ENCODE measurements around the gene SUN5. TPM values are rescaled to one million over a fixed set of nuclear protein-coding genes. Genes with fewer than 3 reads are reported as not detected.

SUN5 gene
- polyA plus RNA-seq, 1 donor = not detected

- DNase-seq = no peak
These were observed 22.8 kb upstream of the SUN5 start for GRCh38 chr20:33026779-33027759.

DNA sequence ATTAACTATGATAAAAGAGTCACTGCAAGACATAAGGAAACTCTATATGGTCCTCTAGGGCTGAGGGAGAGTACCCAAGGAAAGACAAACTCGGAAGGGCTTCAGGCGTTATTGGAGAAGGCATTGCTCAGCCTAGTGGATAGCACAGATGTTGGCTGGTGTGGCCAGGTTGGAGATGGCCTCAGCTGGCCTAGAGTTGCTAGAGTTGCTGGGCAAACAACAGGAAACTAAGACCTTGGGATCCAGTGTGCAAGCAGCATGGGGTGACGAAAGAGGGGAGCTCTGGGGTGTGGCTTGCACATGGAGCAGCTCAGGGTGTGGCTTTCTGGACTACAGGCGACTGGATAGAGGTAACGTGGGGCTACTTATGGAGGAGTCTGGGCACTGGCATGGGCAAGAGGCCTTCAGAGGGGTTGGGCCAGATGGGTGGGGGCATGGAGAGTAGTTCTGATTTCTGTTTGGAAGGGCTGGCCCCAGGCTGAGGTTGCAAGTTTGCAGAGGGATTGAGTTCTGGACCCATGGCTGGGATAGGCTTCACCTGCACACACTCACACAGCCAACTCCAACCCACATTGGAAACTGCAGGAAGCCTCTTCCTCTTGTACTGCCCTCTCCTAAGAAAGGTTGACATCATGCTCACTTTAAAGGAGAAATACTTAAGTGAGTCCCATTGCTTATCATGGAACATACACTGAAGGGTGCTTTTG is 22.0 kb upstream of the SUN5 start:
- no peak for DNase-seq

DNA sequence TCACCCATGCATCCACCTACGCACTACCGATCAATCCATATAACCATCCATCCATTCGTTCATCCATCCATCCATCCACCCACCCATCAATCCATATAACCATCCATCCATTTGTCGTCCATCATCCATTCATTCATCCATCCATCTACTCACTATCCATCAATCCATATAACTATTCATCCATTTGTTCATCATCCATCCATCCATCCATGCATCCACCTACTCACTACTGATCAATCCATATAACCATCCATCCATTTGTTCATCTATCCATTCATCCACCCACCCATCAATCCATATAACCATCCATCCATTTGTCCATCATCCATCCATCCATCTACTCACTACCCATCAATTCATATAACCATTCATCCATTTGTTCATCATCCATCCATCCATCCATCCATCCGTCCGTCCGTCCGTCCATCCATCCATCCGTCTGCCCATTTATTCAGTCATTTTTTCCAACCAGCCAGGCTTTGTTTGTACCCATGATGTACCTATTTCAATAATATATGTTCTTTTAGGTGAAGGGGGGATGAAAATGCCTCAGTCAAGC is 21.2 kb upstream of the SUN5 start:
- DNase-seq = no peak

DNA sequence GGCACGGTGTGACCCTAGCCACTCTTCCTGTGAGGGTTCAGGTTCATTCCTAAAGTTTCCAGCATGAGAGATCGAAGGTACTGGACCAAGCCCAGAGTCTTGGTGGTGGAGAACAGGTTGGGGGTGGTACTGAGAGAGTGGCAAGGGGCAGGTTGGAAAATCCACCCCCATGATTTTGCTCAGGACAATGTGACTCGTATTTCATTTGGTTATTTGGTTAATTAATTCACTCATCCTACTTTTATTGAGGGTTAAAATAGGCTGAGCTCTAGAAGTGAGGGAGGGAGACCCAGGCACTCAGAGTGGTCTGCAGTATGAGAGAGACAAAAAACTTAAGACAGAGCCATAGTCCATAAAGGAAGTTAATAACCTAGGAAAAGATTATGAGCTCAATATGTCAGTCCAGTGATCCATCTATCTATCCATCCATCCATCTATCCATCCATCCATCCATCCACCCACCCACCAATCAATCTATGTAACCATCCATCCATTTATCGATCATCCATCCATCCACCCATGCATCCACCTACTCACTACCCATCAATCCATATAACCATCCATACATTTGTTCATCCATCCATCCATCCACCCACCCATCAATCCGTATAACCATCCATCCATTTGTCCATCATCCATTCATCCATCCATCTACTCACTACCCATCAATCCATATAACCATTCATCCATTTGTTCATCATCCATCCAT is 20.5 kb upstream of the SUN5 start:
- no peak for DNase-seq

DNA sequence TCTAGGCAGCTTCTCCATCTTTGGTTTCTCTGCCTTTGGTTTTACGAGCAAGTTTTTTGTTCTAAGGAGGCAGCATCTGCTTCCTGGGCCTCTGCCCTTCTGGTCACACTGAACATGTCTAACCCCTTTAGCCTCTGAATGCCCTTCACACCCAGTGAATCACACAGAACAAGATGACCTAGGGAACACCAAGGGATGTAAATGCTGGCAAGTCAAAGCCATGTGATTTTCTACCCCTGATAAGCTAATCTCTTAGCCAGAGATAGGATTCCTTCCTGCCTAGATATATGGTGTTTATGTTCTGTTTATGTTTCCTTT is 20.0 kb upstream of the SUN5 start:
- DNase-seq = no peak

DNA sequence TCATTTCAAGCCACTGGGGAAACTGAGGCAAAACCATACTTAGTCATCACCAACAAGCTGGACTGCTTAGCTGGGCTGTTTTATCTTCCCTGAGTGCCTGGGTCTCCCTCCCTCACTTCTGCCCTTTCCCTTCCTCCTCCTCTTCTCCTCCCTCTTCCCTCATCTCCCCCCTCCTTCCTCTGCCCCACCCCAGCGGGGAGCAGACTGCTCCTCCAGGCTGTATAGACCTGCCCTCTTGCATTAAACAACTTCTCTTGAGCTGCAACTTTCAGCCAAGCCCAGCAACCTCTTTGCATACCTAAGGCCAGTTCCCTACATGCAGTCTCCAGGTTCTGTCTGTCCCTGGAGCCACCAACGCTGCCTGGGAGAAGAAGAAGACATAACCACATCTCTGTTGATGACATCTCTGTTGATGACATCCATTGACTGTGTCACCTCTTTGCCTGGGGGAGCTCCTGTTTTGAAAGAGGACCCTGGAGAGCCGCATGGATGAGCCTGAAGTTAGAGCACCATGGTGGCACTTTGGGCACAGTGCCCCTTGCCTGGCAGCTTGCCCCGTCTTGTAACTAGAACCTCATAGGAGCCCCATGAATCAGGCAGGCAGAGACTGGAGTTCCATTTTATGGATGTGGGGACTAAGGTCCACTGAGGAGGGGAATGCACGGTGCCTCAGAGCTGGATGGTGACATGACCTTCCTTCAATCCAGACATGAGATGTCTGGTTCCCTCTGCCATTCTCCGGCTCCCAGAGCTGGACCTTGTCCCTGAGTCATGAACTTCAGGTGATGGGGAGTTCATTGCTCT is 19.4 kb upstream of the SUN5 start:
- DNase-seq = no peak

- no peak for DNase-seq
These were observed 18.6 kb upstream of the SUN5 start for GRCh38 chr20:33022694-33023438.

- no peak for DNase-seq
These were observed 18.1 kb upstream of the SUN5 start for GRCh38 chr20:33022289-33022688.

GRCh38 chr20:33021879-33022278 is 17.6 kb upstream of the SUN5 start:
- DNase-seq = no peak

DNA sequence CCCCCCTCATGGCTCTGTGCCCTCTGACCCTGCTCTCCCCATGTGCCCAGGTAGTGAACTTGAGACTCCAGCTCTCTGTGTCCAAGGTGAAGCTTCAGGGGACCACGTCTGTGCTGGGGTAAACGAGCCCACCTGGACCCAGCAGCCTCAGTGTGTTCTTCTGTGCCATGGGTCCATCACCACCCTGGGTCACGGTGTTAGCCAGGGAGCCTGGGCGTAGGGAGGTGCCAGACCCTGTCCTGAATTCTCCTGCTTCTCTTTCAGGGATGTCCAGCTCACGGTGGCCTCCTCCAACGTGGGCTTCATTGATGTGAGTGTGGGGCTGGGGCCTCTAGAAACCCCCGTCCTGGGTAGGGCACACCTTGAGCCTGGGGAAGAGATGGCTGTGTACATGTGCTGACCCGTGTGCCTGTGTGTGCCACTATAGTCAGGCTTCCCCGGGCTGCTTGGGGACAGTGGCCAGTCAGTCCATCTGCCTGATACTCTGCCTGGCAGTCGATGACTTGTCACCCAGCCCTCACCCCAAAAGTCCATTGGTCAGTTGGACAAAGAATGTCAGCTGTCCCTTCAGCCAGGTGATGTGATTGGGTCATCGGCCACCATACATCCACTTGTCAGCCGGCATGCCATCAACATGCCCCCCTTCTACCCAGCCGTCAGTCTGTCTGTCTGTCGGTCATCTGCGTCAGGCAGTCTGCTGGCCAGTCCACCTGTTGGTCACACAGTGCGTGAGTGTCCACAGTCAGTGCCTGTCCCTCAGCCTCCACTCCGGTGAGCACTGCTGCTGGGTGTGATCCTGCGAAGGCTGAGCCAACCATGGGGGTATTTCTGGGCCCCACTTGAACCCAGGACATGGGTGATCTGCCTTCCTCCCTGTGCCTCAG is 16.3 kb upstream of the SUN5 start:
- DNase-seq = no peak

DNA sequence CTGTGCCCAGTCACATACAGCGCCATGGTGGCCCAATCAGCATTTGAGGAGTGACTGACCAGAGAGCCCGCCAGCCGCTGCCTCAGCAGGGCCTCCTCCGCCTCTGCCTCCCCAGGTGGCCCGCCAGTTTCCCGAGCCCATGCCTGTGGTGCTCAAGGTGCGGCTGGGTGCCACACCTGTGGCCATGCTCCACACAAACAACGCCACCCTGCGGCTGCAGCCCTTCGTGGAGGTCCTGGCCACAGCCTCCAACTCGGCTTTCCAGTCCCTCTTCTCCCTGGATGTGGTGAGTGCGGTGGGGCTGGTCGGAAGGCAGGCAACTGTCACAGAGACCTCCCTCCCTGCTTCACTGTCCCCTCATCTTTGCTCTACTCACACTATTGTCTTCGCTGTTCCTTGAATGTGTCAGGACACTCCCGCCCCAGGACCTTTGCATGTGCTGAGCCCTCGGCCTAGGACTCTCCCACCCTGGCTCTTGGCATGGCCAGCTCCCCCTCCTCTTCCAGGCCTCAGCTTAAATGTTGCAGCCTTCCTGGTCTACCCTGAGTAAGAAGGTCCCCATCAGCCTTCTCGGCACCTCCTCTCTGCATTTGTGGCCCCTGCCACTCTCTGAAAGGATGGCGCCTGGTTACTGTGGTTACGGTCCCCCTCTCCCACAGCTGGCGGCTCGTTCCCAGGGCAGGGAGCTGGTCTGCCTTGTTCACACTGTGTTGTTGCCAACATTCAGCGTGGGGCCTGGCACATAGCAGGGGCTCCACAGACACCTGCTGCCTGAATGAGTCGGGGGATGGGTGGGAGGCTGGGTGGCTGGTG is 15.4 kb upstream of the SUN5 start:
- DNase-seq = no peak

- no peak for DNase-seq
These were observed 14.1 kb upstream of the SUN5 start for GRCh38 chr20:33018169-33018931.

GRCh38 chr20:33017542-33017941 is 13.3 kb upstream of the SUN5 start:
- no peak for DNase-seq

GRCh38 chr20:33016581-33017109 is 12.4 kb upstream of the SUN5 start:
- DNase-seq = no peak

DNA sequence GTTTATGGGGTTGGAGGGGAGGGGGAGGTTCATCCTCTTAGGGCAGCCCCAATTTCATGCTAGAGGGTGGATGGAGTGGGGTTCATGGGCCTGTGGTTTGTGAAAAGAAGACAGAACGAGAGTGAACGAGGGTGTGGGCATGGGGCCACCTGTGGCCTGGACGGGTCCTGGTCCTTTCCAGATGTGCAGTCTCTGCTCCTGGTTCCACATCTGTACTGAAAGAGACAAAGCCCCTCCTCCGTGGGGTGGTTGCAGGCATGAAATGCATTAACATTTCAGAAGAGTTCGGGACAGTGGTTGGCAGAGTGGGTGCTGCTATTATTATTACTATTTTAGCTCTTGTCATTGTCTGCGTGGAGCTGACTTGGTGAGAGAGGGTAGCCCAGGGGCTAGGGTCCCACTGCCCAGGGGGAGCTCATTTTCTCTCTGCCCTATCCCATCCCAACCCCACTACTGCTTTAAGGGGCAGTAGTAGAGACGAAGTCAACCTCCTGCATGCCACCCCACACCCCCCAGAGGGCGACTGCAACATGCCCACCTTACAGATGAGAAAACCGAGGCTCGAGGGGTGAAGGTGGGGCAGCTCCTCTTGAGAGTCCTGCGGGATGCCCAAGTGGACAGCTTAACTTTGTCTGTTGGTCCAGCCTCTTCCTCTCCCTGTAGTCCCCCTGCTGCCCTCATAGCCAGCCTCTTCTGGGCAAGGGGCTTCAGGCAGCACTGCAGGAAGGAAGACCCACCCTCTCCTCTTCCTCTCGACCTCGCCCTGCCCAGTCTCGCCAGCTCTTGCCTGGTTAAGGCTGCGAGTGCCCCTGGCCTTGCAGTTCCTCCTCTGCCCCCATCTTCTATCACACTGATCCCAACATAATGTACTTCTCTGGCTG is 11.7 kb upstream of the SUN5 start:
- no peak for DNase-seq

GRCh38 chr20:33015114-33015484 is 10.9 kb upstream of the SUN5 start:
- no peak for DNase-seq
